ENCODE data around the gene SLAMF8.

SLAMF8 gene

GRCh38 chr1:159849626-159850366, 23.1 kb downstream of the SLAMF8 start:
- DNase-seq, result no peak

GRCh38 chr1:159851407-159851806, 24.7 kb downstream of the SLAMF8 start:
- no peak for DNase-seq

- DNase-seq, result no peak
These were observed 26.9 kb downstream of the SLAMF8 start for GRCh38 chr1:159853417-159854115.

- DNase-seq, result peak; percentile 9
These were observed 27.5 kb downstream of the SLAMF8 start for GRCh38 chr1:159854116-159854692.

GRCh38 chr1:159854693-159855192, 28.1 kb downstream of the SLAMF8 start:
- DNase-seq, result peak; percentile 18

DNA sequence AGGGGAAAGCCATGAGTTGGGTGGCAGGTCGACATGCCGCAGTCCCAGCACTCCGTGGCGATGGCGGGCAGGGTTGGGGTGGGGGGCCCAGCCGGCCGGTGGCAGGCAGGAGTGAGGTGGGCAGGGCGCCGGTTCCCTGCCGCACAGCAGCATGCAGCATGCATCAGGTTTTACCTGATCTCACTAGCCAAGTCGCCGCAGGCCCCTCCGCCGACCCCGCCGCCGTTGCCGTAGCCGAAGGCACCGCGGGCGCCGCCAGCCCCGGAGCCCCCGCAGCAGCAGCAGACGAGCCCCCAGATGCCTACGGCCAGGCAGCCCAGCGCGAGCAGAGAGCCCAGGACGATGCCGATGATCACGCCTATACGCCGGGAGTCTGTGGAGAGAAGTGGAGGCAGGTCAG, 29.0 kb downstream of the SLAMF8 start:
- no peak for DNase-seq

DNA sequence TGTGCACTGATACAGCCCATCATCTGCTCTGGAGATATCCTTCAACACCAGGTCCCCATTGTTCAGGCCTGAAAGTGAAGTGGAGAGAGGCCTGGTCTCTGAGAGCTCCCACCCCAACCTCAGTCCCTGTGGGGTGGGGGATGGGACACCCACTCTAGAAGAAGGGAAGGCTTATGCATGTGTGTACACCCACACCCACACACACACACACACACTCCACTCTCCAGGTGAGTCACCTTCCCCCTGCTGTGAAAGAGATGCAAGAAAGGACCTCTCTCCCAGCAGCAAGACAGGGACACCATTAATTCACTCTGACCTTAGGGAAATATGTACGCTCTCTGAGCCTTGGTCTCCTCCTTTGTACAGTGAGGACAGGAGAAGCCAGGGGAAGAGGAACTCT, 29.9 kb downstream of the SLAMF8 start:
- no peak for DNase-seq

- DNase-seq, result no peak
These were observed 31.2 kb downstream of the SLAMF8 start for GRCh38 chr1:159857889-159858288.

- no peak for DNase-seq
These were observed 33.2 kb downstream of the SLAMF8 start for GRCh38 chr1:159859767-159860322.

DNA sequence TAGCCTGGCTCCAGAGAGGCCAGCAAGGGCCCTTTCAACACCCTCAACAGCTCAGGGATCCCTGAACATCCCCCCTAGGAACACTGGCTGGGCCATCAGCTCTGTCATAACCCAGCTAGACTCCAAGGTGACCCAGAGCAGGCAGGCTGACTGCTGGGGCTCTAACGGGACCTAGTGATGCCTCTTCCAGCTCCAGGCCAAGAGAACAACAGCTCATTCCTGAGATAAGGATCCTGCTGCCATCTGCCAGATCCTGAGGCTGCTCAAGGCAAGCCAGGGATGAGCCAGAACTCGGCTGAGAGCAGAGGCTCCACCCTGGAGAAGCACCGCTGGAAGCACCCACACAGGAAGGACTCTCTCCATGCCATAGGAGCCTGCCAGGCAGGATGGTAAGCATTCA, 33.8 kb downstream of the SLAMF8 start:
- no peak for DNase-seq

- no peak for DNase-seq
These were observed 34.5 kb downstream of the SLAMF8 start for GRCh38 chr1:159861218-159861617.

- no peak for DNase-seq
These were observed 35.4 kb downstream of the SLAMF8 start for GRCh38 chr1:159862031-159862430.

GRCh38 chr1:159862557-159862956, 35.9 kb downstream of the SLAMF8 start, which contains the start of gene VSIG8:
Gene VSIG8, minus strand, starts transcription at chr1:159862657. Its CDS starts 136 bp downstream, at chr1:159862521.
- no peak for DNase-seq

DNA sequence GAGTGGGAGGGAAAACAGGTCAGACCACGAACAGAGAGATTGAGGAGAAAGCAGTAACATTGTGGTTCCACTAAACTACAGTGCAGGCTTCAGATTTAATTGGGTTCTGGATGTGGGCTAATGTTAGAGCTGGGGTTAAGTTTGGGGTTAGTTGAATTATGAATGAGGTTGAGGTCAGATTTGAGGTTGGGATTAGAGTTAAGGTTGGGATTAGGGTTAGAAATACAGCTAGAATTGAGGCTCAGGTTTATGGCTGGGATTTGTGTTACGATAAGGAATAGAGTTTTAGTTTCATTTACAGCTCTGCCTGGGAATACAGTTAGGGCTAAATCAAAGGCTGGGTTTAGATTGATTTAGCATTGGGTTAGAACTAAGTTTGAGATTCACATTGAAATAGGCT, 37.6 kb downstream of the SLAMF8 start:
- DNase-seq, result no peak

DNA sequence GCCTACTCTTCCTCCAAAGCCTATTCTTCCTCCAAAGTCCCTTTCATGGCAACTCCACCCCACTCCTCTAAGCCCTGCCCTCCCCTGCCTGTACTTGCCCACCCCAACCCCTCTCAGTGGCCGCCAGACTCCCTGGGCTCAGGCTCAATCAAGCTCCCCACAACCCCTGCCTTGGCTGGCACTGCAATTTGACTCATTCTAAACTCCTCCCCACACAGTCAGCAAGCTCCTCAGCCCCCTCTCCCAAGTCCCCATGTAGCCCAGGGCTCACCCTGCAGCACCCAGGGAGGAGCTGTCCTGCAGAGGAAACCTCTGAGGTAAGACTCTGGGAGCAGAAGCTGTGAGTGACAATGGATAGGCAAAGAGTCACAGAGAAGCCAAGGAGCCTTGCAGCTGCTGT, 39.4 kb downstream of the SLAMF8 start:
- no peak for DNase-seq

- DNase-seq, result no peak
These were observed 40.4 kb downstream of the SLAMF8 start for GRCh38 chr1:159866905-159867663.

DNA sequence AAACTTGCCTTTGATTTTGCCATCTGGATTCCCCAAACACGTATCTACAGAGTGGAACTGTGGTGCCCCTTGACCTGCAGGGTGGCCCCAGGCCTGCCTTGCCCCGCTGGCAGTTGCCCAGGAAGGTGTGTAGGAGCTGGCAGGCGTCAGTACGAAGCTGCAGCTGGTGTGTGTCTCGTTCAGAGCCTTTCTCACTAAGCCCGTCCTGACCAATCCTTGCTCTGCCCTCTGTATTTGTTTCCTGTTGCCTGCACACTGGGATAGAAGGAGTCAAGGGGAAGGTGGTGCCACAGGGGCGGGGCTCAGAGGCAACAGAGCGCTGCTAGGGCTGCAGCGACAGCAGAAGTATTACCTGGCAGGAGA, 41.0 kb downstream of the SLAMF8 start:
- no peak for DNase-seq

GRCh38 chr1:159868766-159869165, 42.1 kb downstream of the SLAMF8 start:
- no peak for DNase-seq

- DNase-seq, result no peak
These were observed 42.5 kb downstream of the SLAMF8 start for GRCh38 chr1:159869173-159869572.

DNA sequence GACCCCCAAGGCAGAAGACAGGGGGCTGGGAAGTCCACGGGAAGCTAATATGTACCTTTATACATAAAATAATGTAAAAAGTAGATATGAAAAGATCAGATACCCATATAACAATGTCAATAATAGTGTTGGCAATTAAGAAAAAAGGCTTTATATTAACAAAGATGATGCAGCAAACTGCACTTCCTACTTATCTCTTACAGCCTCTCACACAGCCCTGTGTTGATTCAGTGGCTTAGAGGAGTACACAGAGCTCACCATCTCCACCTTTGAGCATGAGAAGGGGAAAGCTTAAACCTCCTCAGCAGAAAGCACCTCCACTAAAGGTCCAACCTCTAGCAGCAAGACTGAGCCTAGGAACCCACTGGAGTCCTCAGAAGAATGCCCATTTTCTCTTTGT, 42.9 kb downstream of the SLAMF8 start:
- DNase-seq, result no peak

DNA sequence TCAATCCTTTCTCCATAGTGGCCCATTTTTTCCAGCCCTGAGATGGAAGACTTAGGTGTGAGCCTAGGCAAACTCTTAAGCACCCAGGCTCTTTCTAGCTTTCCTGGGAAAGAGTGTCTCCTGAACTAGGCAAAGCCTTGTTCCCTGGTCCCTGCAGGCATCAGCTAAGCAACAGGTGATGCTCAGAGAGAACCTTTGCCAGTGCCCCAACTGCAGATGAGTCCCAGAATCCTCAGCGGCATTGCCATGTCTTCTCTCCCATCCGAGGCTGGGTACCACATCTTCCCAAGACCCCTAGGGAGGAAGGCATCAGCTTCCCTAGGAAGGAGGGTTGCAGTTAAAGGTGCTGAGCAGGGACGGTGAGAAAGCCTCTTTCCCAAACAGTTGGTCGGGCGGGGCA, 44.0 kb downstream of the SLAMF8 start:
- DNase-seq, result no peak

- no peak for DNase-seq
These were observed 46.2 kb downstream of the SLAMF8 start for GRCh38 chr1:159872891-159873290.

All from cortex of kidney (tissue), 1 donor.